Mesendoderm (in vitro differentiated cells): Measurements from ENCODE around the gene GIT1.

Source experiments
- DNase-seq: peaks from one replicate; pipeline ENCODE4 v3.0.0; 2013
- H2AK5ac ChIP-seq: 2 replicates; pipeline ENCODE4 v1.6.1; 2013; ENCODE audit warnings: low read length, inconsistent platforms
- H2BK120ac ChIP-seq: 2 replicates; pipeline ENCODE4 v1.6.1; 2013; ENCODE audit warnings: low read depth, mild to moderate bottlenecking, low read length, moderate library complexity, mixed read lengths
- H2BK15ac ChIP-seq: replicated peaks from 2 replicates; pipeline ENCODE4 v1.6.1; 2013; ENCODE audit warnings: low read depth, mild to moderate bottlenecking, moderate library complexity
- H2BK5ac ChIP-seq: 2 replicates; pipeline ENCODE4 v1.6.1; 2013; ENCODE audit warnings: low read length, inconsistent platforms
- H3K18ac ChIP-seq: 2 replicates; pipeline ENCODE4 v1.6.1; 2013; ENCODE audit warnings: mild to moderate bottlenecking, low read length, mixed read lengths
- H3K23ac ChIP-seq: one replicate; pipeline ENCODE4 v1.6.1; 2013; ENCODE audit warnings: low read length
- H3K27ac ChIP-seq: 2 replicates; pipeline ENCODE4 v1.5.1; 2013; ENCODE audit warnings: low read depth, mild to moderate bottlenecking, inconsistent platforms, low read length, moderate library complexity
- H3K27me3 ChIP-seq: 2 replicates; pipeline ENCODE4 v1.6.1; 2013; ENCODE audit warnings: low read length, control low read depth, mild to moderate bottlenecking, inconsistent platforms; ENCODE audit not compliant: insufficient read depth, poor library complexity
- H3K36me3 ChIP-seq: 2 replicates; pipeline ENCODE4 v1.6.1; 2013; ENCODE audit warnings: low read length, inconsistent platforms; ENCODE audit not compliant: control insufficient read depth, insufficient read depth
- H3K4ac ChIP-seq: one replicate; pipeline ENCODE4 v1.6.1; 2013; ENCODE audit warnings: low read depth, mild to moderate bottlenecking, low read length, moderate library complexity
- H3K4me1 ChIP-seq: 2 replicates; pipeline ENCODE4 v1.6.1; 2013; ENCODE audit warnings: low read depth, low read length, inconsistent platforms; ENCODE audit not compliant: control insufficient read depth
- H3K4me2 ChIP-seq: 2 replicates; pipeline ENCODE4 v1.6.1; 2013; ENCODE audit warnings: low read length
- H3K4me3 ChIP-seq: 2 replicates; pipeline ENCODE4 v1.5.1; 2013; ENCODE audit warnings: mild to moderate bottlenecking, low read length
- H3K56ac ChIP-seq: one replicate; pipeline ENCODE4 v1.6.1; 2013; ENCODE audit warnings: low read length
- H3K79me1 ChIP-seq: 2 replicates; pipeline ENCODE4 v1.6.1; 2013; ENCODE audit warnings: low read length, inconsistent platforms
- H3K79me2 ChIP-seq: 2 replicates; pipeline ENCODE4 v1.6.1; 2013; ENCODE audit warnings: mild to moderate bottlenecking, low read length; ENCODE audit not compliant: control insufficient read depth, insufficient read depth
- H3K9ac ChIP-seq: 2 replicates; pipeline ENCODE4 v1.6.1; 2013; ENCODE audit warnings: low read length, inconsistent platforms
- H4K5ac ChIP-seq: one replicate; pipeline ENCODE4 v1.6.1; 2013; ENCODE audit warnings: low read length
- H4K8ac ChIP-seq: one replicate; pipeline ENCODE4 v1.6.1; 2013; ENCODE audit warnings: low read depth, mild to moderate bottlenecking, control low read depth, low read length, moderate library complexity
- WGBS: extraction: QIAGEN DNeasy Blood & Tissue Kit; methylation state at CpG from one replicate; pipeline ENCODE4 v1.1.7; 2013; ENCODE audit warnings: low lambda C conversion rate, missing lambda C conversion rate; ENCODE audit not compliant: insufficient coverage; ENCODE audit errors: extremely low coverage; 5-methylcytosine and 5-hydroxymethylcytosine counted together

GIT1 gene

DNA sequence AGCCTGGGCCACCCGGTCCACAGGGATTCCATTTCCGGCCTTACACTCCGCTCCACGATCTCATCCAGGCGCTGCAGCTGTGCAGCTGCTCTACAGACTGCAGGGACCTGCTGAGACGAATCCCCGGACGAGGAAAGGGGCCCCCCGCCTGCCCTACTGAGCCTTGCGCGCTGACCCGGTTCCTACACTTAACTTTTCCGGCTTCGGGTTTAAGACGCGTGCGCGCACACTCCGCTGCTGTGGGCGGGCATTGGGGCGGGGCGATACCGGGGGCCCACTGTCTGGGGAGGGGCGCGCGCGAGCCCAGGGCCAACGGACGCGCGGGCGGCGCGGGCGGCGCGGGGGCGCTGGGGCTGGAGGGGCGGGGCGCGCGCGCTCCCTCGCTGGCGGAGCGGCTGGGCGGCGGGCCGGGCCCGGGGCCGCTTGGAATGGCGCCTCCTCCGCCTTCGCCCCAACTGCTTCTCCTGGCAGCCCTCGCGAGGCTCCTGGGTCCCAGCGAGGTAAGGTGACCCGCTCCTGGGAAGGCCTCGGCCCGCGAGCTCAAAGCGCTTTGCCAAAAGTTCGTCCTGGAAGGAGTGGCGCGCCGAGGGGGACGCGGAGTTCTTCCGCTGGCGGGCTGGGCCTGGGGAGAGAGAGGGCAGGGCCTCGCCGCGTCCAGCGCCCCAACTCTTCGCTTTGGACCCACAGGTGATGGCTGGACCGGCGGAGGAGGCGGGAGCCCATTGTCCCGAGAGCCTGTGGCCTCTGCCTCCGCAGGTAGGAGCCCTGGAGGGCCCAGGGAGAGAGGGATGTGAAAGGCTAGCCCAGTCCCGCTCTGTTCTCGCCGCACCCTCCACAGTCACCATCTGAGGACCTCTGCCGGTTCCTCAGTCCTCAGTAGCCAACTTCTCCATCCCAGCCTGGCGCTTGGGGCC is 20.9 kb downstream of the GIT1 start, which contains the start of gene TP53I13:
TSS of gene TP53I13 (plus strand) at position 371 of the 914 bp plus-strand sequence. CDS start at position 429, 58 bp downstream.
- Histone ChIP-seq H3K27me3 (peaks cover 6% of the 10 kb centered on the region), H3K56ac (peak within 1 kb of the TSS; percentile 94), H2BK120ac (no peak within 1 kb of the TSS), H3K4me1 (peaks cover 4% of the 10 kb centered on the region), H3K27ac (peak within 1 kb of the TSS; percentile 60), H3K23ac (peak within 1 kb of the TSS; percentile 66), H2AK5ac (no peak within 1 kb of the TSS), H4K8ac (no peak within 1 kb of the TSS), H3K36me3 (no peaks in the 10 kb centered on the region), H3K4ac (no peak within 1 kb of the TSS), H3K79me1 (no peaks in the 10 kb centered on the region), H4K5ac (no peak within 1 kb of the TSS), H3K4me2 (peak within 1 kb of the TSS; percentile 97), H3K18ac (peak within 1 kb of the TSS; percentile 70), H3K9ac (peak within 1 kb of the TSS; percentile 95), H2BK5ac (no peak within 1 kb of the TSS), H2BK15ac (no peak within 1 kb of the TSS), H3K79me2 (no peaks in the 10 kb centered on the region), H3K4me3 (peak within 1 kb of the TSS; percentile 83)
- DNase-seq, result peak; percentile 91
- WGBS, result no CpG with 5 or more reads among the region's 85 CpGs

DNA sequence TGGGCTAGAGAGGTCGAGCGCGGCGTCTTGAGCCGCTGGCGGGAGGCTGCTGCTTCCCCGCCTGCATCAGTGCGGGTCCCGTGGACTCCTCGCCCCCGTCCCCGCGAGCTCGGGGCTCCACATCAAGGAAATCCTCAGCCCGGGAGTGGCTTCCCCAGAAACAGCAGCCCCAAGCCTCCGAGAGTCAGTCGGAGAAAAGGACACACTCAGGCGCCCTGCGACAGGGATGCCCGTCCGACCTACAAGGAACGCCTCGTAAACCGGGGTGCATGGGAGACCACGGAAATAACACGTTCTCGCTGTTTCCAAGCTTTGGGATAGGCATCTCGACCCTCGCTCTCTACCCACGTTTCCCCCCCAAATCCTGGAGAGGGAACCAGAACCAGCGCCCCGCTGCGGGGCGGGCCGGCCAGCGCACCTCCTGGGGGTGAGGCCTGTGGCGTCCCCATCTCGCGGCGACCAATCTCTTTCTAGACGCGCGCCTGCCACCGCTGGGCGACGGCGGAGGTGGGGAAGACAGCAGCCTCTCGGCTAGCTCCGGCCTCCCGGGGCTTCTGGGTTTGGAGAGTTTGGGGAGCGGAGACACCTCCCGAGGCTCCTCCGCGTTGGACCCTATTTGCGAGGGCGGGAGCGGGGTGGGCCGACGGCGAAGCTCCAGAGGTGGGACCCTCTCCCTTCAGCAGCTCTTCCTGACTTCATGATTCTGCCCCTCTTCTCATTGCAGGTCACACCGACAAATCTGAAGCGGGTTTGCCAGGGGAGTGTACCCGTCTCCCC is 21.7 kb downstream of the GIT1 start:
- Histone ChIP-seq H2BK120ac (no peak overlapping the region), H3K79me1 (no peaks in the 10 kb centered on the region), H3K9ac (peak overlapping the region; percentile 88), H2BK15ac (no peak overlapping the region), H3K36me3 (no peaks in the 10 kb centered on the region), H3K4ac (no peak overlapping the region), H4K8ac (no peak overlapping the region), H3K4me3 (peak overlapping the region; percentile 56), H2AK5ac (no peak overlapping the region), H3K4me2 (peak overlapping the region; percentile 97), H2BK5ac (no peak overlapping the region), H3K79me2 (no peaks in the 10 kb centered on the region), H3K23ac (peak overlapping the region; percentile 66), H3K27me3 (peaks cover 6% of the 10 kb centered on the region), H3K18ac (peak overlapping the region; percentile 70), H3K27ac (peak overlapping the region; percentile 60), H4K5ac (no peak overlapping the region), H3K56ac (peak overlapping the region; percentile 92), H3K4me1 (peaks cover 4% of the 10 kb centered on the region)
- no CpG with 5 or more reads among the region's 63 CpGs for WGBS
- peak; percentile 72 for DNase-seq

GRCh38 chr17:29567304-29567553 is 22.2 kb downstream of the GIT1 start:
- no peak overlapping the region for H3K4me3 ChIP-seq
- peaks cover 4% of the 10 kb centered on the region for H3K4me1 ChIP-seq
- H3K9ac ChIP-seq, result peak overlapping the region; percentile 88
- peak overlapping the region; percentile 74 for H3K56ac ChIP-seq
- H4K5ac ChIP-seq, result no peak overlapping the region
- no peak overlapping the region for H2BK5ac ChIP-seq
- no peak overlapping the region for H3K27ac ChIP-seq
- H3K4me2 ChIP-seq, result peak overlapping the region; percentile 97
- H2AK5ac ChIP-seq, result no peak overlapping the region
- DNase-seq, result no peak
- H3K79me1 ChIP-seq, result no peaks in the 10 kb centered on the region
- H4K8ac ChIP-seq, result no peak overlapping the region
- no peaks in the 10 kb centered on the region for H3K36me3 ChIP-seq
- WGBS, result no CpG with 5 or more reads among the region's 27 CpGs
- H3K79me2 ChIP-seq, result no peaks in the 10 kb centered on the region
- H3K18ac ChIP-seq, result peak overlapping the region; percentile 20
- H3K23ac ChIP-seq, result peak overlapping the region; percentile 24
- H2BK120ac ChIP-seq, result no peak overlapping the region
- no peak overlapping the region for H2BK15ac ChIP-seq
- H3K27me3 ChIP-seq, result peaks cover 6% of the 10 kb centered on the region
- no peak overlapping the region for H3K4ac ChIP-seq

- H3K79me2 ChIP-seq, result no peaks in the 10 kb centered on the region
- H3K27me3 ChIP-seq, result peaks cover 6% of the 10 kb centered on the region
- H3K4me2 ChIP-seq, result peak within 1 kb of the TSS; percentile 97
- no peak within 1 kb of the TSS for H4K8ac ChIP-seq
- H3K23ac ChIP-seq, result peak within 1 kb of the TSS; percentile 66
- DNase-seq, result peak; percentile 47
- no peak within 1 kb of the TSS for H2BK120ac ChIP-seq
- H3K9ac ChIP-seq, result peak within 1 kb of the TSS; percentile 88
- peak within 1 kb of the TSS; percentile 74 for H3K56ac ChIP-seq
- no peaks in the 10 kb centered on the region for H3K79me1 ChIP-seq
- peak within 1 kb of the TSS; percentile 20 for H3K18ac ChIP-seq
- no peak within 1 kb of the TSS for H3K4ac ChIP-seq
- no peak within 1 kb of the TSS for H2AK5ac ChIP-seq
- peak within 1 kb of the TSS; percentile 44 for H3K4me3 ChIP-seq
- H2BK15ac ChIP-seq, result no peak within 1 kb of the TSS
- no peak within 1 kb of the TSS for H3K27ac ChIP-seq
- peaks cover 4% of the 10 kb centered on the region for H3K4me1 ChIP-seq
- H4K5ac ChIP-seq, result no peak within 1 kb of the TSS
- no peaks in the 10 kb centered on the region for H3K36me3 ChIP-seq
- no peak within 1 kb of the TSS for H2BK5ac ChIP-seq
- WGBS, result no CpG with 5 or more reads among the region's 94 CpGs
These were observed 22.8 kb downstream of the GIT1 start, which contains the start of gene ABHD15 for GRCh38 chr17:29566473-29567303. Gene ABHD15 (minus strand): TSS chr17:29567037. CDS start chr17:29566966, 71 bp downstream.

DNA sequence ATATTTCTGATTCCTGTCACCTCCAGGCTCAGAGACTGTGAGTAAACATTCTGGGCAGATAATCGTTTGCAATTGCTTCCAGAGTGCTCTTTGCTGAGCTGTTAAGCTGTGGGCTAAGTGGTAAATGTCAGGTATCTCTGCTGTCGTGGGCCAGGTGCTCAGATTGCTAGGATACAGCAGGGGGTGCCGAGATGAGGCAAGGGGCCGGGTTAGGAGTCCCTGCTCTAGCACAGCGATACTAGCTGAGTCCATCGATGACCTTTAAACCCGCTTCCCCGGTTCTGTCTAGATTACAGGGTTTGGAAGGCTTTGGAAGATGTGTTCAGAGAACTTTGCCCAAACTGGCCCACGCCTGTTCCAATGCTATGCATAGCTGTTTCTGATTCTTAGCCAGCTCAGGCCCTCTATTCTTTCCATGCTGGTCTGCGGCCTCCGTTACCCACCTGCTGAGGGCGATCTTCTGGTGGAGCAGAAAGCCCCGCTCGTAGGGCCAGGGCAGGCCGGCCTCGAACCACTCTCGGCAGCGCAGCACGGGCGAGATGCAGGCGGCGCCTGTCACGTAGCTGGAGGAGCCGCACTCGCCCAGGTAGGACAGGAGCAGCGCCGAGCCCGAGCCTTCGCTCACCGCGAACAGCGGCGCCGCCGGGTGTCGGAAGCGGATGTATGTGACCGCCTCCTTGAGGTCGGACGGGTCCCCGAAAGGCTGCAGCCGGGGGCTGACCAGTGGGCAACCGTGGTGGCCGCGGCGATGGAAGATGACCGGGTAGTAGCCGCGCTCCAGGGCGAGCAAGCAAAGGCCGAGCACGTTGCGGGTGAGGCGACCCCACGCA is 23.6 kb downstream of the GIT1 start:
- H3K23ac ChIP-seq, result no peak overlapping the region
- peak; percentile 73 for DNase-seq
- no CpG with 5 or more reads among the region's 55 CpGs for WGBS

More for the DNA sequence above, 23.6 kb downstream of the GIT1 start:
- no peak overlapping the region for H2BK5ac ChIP-seq
- H3K9ac ChIP-seq, result peak overlapping the region; percentile 3
- H2AK5ac ChIP-seq, result no peak overlapping the region
- H3K79me2 ChIP-seq, result no peaks in the 10 kb centered on the region
- no peak overlapping the region for H3K4ac ChIP-seq
- no peak overlapping the region for H2BK120ac ChIP-seq
- no peak overlapping the region for H2BK15ac ChIP-seq
- peak overlapping the region; percentile 58 for H3K56ac ChIP-seq
- no peaks in the 10 kb centered on the region for H3K79me1 ChIP-seq
- H4K5ac ChIP-seq, result no peak overlapping the region
- H3K4me2 ChIP-seq, result peak overlapping the region; percentile 12
- H3K18ac ChIP-seq, result no peak overlapping the region
- peaks cover 6% of the 10 kb centered on the region for H3K27me3 ChIP-seq
- H3K27ac ChIP-seq, result no peak overlapping the region
- no peaks in the 10 kb centered on the region for H3K36me3 ChIP-seq
- H3K4me1 ChIP-seq, result peaks cover 4% of the 10 kb centered on the region
- no peak overlapping the region for H3K4me3 ChIP-seq
- no peak overlapping the region for H4K8ac ChIP-seq
